ENCODE results near the gene NEDD4L. TPM values are rescaled to one million over a fixed set of nuclear protein-coding genes. Genes with fewer than 3 reads are reported as not detected.
A peak's percentile ranks its signal among the peaks of the same experiment; 100 is the strongest.
"Not testable (repeated sequence)": the region's sequence is repeated elsewhere in the genome, so short reads cannot be mapped to it uniquely, and the experiment has no call there.

Gene NEDD4L
- total RNA-seq, 8 experiments from 2014 or later, result 51.2 to 394 (median 65.0) TPM

GRCh38 chr18:58047556-58047882 lies 3.5 kb downstream of the NEDD4L start:
- ATAC-seq (replicated peaks in 6 of 8), result no peak
- WGBS, 10 experiments, result 85 to 100% (median 93%) methylated on average over 1 to 3 of the region's 3 CpGs; no CpG with 5 or more reads in 3 of the 10 experiments
- peak overlapping the region in 4 of 5 donors; percentile 50 to 87 (median 60) for H3K4me3 ChIP-seq
- H3K27ac ChIP-seq, result no peak overlapping the region
- in situ Hi-C loops (cut with MboI; ENCODE audit: low pct_unique_long_range_greater_than_20kb in 2 of 9, low sequenced_read_pairs in 9 of 9, unreplicated experiment in 9 of 9), result loop anchor here in 5 of 9 experiments (25.0 kb wide), 2 partner anchors 160 to 440 kb away; no protein-coding TSS in a partner anchor
- peaks cover 15% of the 10 kb centered on the region in 2 donors for H3K4me1 ChIP-seq (replicated peaks in 1 of 2)

DNA sequence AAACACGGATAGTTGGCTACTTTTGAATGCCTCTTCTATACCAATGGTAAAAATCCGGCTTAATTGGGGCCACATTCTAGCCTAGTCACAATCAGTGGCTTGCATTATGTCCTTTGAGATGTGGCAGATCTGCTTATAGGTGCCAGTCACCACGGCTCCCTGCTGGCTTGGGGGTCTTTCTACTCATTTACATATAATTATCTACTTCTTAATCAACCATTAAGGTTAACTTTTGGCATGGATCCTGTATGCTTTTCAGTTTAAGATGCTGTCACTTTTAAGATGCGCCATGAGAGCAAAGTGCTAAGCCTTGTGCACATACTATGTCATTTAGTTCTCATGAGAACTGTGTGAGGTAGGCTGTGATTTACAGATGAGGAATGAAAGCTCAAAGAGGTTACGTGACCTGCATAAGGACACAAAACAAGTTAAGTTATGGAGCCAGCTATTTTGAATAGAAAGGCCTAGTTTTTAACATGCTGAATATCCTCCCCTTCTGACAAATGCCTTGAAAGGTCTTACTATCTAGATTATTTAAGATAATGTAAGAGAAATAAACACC lies 4.1 kb downstream of the NEDD4L start:
- in situ Hi-C loops (cut with MboI; ENCODE audit: low pct_unique_long_range_greater_than_20kb in 2 of 9, low sequenced_read_pairs in 9 of 9, unreplicated experiment in 9 of 9), result loop anchor here in 5 of 9 experiments (25.0 kb wide), 2 partner anchors 161 to 439 kb away; no protein-coding TSS in a partner anchor
- 55 to 100% (median 88%) methylated on average over 1 to 4 of the region's 5 CpGs; no CpG with 5 or more reads in 1 of the 10 experiments for WGBS, 10 experiments
- Histone ChIP-seq H3K4me1 (replicated peaks in 1 of 2) (peaks cover 12 to 15% of the 10 kb centered on the region in 2 donors), H3K4me3 (no peak overlapping the region), H3K27ac (no peak overlapping the region)
- ATAC-seq (replicated peaks in 6 of 8), result no peak

- no peak overlapping the region for H3K27ac ChIP-seq
- H3K4me3 ChIP-seq, result no peak overlapping the region
Measured at GRCh38 chr18:58049000-58049688, 5.1 kb downstream of the NEDD4L start.

GRCh38 chr18:58050963-58051362 lies 6.9 kb downstream of the NEDD4L start:
- H3K27ac ChIP-seq; ATAC-seq (replicated peaks in 6 of 8); in situ Hi-C loops (cut with MboI; ENCODE audit: low pct_unique_long_range_greater_than_20kb in 2 of 9, low sequenced_read_pairs in 9 of 9, unreplicated experiment in 9 of 9); H3K4me3 ChIP-seq: not testable (repeated sequence)
- WGBS, 10 experiments, result 51 to 100% (median 88%) methylated on average over 1 to 2 of the region's 3 CpGs; no CpG with 5 or more reads in 6 of the 10 experiments
- peaks cover 22 to 23% of the 10 kb centered on the region in 2 donors for H3K4me1 ChIP-seq (replicated peaks in 1 of 2)

More at GRCh38 chr18:58049000-58049688, 5.1 kb downstream of the NEDD4L start:
- H3K4me1 ChIP-seq (replicated peaks in 1 of 2), result peaks cover 14 to 16% of the 10 kb centered on the region in 2 donors
- ATAC-seq (replicated peaks in 6 of 8), result no peak
- in situ Hi-C loops (cut with MboI; ENCODE audit: low pct_unique_long_range_greater_than_20kb in 2 of 9, low sequenced_read_pairs in 9 of 9, unreplicated experiment in 9 of 9), result loop anchor here in 5 of 9 experiments (25.0 kb wide), 2 partner anchors 162 to 438 kb away; no protein-coding TSS in a partner anchor
- WGBS, 10 experiments, result 53 to 100% (median 81%) methylated on average over 2 to 6 of the region's 6 CpGs; no CpG with 5 or more reads in 1 of the 10 experiments

GRCh38 chr18:58051765-58052460 lies 7.9 kb downstream of the NEDD4L start:
- peak in 4 of 8 experiments; percentile 22 to 85 (median 69) for ATAC-seq (replicated peaks in 6 of 8)
- Histone ChIP-seq H3K27ac (no peak overlapping the region), H3K4me3 (no peak overlapping the region), H3K4me1 (replicated peaks in 1 of 2) (peaks cover 17 to 23% of the 10 kb centered on the region in 2 donors)
- 0 to 89% (median 56%) methylated on average over 1 to 4 of the region's 4 CpGs; no CpG with 5 or more reads in 1 of the 10 experiments for WGBS, 10 experiments
- in situ Hi-C loops (cut with MboI; ENCODE audit: low pct_unique_long_range_greater_than_20kb in 2 of 9, low sequenced_read_pairs in 9 of 9, unreplicated experiment in 9 of 9), result no loop called here

DNA sequence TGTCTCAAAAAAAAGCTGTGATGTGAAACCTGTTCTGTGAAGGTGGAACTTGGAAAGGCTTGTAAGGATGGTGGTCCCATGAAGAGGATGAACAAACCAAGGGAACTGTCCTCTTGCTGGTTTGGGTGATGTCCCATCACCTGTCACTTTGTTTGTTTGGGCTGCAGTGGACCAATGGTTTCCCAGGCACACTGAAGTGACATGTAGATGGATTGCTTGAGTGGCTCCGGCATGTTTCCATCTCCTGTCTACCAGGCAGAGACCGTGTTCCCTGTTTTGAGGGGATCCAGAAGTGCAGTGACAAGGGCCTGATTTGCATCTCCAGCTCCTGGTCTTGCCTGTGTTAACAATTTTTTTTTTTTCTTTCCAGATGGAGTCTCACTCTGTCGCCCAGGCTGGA lies 8.9 kb downstream of the NEDD4L start:
- Histone ChIP-seq H3K27ac (no peak overlapping the region), H3K4me3 (no peak overlapping the region), H3K4me1 (replicated peaks in 1 of 2) (peaks cover 10 to 19% of the 10 kb centered on the region in 2 donors)
- in situ Hi-C loops (cut with MboI; ENCODE audit: low pct_unique_long_range_greater_than_20kb in 2 of 9, low sequenced_read_pairs in 9 of 9, unreplicated experiment in 9 of 9), result no loop called here
- no peak for ATAC-seq (replicated peaks in 6 of 8)
- WGBS, 10 experiments, result 80 to 100% (median 94%) methylated on average over 1 to 3 of the region's 3 CpGs; no CpG with 5 or more reads in 6 of the 10 experiments

DNA sequence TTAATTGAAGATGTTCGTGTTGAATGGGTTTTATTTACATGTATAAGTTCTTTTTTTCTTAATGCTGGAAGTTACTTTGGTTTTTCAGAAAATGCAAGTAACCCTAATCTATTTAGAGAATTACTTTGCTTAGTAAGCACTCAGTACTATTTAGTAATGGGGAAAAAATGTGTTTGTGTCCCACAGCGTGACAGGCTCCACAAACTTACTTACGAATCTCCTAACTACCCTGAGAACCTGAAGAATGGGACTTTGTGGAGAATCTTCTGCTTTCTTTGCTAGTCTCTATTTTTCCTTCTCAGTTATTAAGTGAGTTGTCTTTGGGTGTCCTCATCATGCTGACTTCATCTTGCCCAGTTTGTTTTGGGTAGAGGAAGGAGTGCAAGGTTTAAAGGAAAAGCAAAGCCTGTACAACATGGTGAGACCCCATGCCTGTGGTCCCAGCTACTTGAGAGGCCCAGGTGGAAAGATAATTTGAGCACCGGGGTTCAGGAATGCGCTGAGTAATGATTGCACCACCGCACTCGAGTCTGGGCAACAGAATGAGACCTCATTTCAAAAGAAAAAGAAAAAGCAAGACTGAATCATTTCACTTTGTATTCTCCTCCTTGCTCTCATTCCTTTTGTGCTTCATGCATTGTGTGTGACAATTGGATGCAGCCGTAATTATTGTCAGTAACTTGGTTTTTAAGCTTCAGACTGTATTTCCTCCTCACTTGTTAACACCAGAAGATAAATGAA lies 10.2 kb downstream of the NEDD4L start:
- H3K27ac ChIP-seq, result no peak overlapping the region
- in situ Hi-C loops (cut with MboI; ENCODE audit: low pct_unique_long_range_greater_than_20kb in 2 of 9, low sequenced_read_pairs in 9 of 9, unreplicated experiment in 9 of 9), result no loop called here
- no peak overlapping the region for H3K4me3 ChIP-seq
- peak in 5 of 8 experiments; percentile 49 to 84 (median 65) for ATAC-seq (replicated peaks in 6 of 8)
- WGBS, 10 experiments, result 23 to 100% (median 57%) methylated on average over 1 to 8 of the region's 8 CpGs
- peaks cover 12 to 13% of the 10 kb centered on the region in 2 donors for H3K4me1 ChIP-seq (replicated peaks in 1 of 2)

DNA sequence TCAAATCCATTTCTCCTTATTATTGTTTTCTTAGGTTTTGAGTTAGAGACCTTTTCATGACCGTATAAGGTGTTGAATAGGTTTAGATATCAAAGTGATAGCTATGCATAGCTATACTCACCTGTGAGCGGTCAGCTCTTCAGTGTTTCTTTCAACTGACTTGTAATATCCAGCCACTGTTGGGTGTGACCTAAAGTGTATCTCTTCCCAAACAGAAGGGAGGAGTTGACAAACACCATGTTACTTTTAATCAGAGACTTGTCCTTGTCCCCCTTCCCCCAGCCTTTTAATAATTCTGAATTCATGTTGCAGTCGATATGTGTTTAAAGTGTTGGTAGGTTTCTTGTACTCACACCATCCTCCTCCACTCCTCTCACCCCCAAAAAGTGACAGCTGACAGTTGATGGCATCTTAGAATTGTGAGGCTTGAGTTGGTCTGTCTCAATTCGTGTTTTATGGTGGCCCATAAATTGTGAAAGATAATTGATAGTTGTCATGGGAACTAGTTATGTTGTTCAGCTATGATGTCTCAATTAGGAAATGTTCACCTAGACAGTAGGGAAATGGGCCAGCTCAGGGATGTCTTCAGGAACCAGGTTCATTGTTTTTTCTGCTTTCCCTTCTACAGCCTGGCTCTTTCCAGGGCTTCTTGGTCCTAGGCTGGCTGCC lies 12.0 kb downstream of the NEDD4L start:
- WGBS, 10 experiments, result 66 to 100% (median 100%) methylated on average over 1 to 4 of the region's 4 CpGs; no CpG with 5 or more reads in 3 of the 10 experiments
- H3K4me1 ChIP-seq (replicated peaks in 1 of 2), result peaks cover 12 to 13% of the 10 kb centered on the region in 2 donors
- ATAC-seq (replicated peaks in 6 of 8), result no peak
- no peak overlapping the region for H3K27ac ChIP-seq
- H3K4me3 ChIP-seq, result no peak overlapping the region
- in situ Hi-C loops (cut with MboI; ENCODE audit: low pct_unique_long_range_greater_than_20kb in 2 of 9, low sequenced_read_pairs in 9 of 9, unreplicated experiment in 9 of 9), result no loop called here

GRCh38 chr18:58056852-58057251 lies 12.8 kb downstream of the NEDD4L start:
- in situ Hi-C loops (cut with MboI; ENCODE audit: low pct_unique_long_range_greater_than_20kb in 2 of 9, low sequenced_read_pairs in 9 of 9, unreplicated experiment in 9 of 9), result no loop called here
- WGBS, 10 experiments, result 63 to 100% (median 92%) methylated on average over 2 to 4 of the region's 5 CpGs; no CpG with 5 or more reads in 1 of the 10 experiments
- Histone ChIP-seq H3K4me3 (no peak overlapping the region), H3K27ac (no peak overlapping the region), H3K4me1 (replicated peaks in 1 of 2) (peaks cover 12 to 13% of the 10 kb centered on the region in 2 donors)
- no peak for ATAC-seq (replicated peaks in 6 of 8)

DNA sequence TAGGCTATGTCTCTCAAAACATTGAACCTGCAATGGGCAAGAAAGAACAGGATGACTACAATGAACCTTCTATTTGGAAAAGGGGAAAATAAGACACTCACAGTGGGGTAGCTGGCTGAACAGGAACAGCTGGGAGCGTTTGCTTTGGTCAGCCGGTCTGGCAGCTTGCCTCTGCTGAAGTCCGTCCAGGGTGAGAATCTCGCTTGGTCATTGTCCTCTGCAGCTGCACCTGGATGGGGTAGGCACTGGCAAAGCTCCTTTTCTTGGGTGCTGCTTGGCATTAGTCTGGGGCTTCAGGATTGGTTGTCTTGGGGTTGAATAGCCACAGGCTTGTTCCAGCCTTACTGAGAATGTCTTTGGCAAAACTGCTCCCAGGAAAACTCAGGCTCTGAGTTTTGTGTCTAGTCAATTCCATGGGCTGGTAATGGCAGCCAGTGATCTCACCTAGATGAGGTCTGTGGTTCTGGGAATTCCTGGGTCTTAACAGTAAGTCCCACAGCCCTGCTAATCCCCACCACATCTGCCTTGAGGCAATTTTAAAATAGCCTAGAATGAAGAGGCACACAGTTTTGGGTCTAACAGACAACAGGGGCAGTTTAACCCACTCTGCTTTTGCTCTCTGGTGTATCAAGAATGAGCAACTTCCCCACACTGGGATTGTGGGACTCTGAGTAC lies 13.4 kb downstream of the NEDD4L start:
- ATAC-seq (replicated peaks in 6 of 8), result no peak
- H3K4me3 ChIP-seq, result no peak overlapping the region
- H3K27ac ChIP-seq, result no peak overlapping the region
- in situ Hi-C loops (cut with MboI; ENCODE audit: low pct_unique_long_range_greater_than_20kb in 2 of 9, low sequenced_read_pairs in 9 of 9, unreplicated experiment in 9 of 9), result no loop called here
- WGBS, 10 experiments, result 88 to 100% (median 94%) methylated on average over 2 to 4 of the region's 4 CpGs; no CpG with 5 or more reads in 6 of the 10 experiments
- peaks cover 12 to 13% of the 10 kb centered on the region in 2 donors for H3K4me1 ChIP-seq (replicated peaks in 1 of 2)

DNA sequence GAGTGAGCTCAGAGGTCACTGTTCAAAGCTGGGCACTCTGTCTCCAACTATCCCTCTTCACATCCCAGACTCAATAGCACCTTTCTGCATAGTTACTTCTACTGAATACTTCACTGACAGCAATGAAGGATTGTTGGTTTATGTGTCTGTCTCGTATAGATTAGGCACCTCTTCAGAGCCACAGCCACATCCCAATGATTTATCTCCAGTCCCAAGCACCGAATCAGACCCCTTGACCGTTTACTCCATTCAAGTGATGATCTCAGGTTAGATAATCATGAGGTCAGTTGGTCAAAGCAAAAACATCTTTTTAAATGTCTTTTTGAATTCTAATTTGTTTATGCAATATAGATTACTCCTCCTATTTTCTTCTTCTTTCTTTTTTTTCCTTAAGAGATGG lies 14.7 kb downstream of the NEDD4L start:
- Histone ChIP-seq H3K27ac (no peak overlapping the region), H3K4me3 (no peak overlapping the region), H3K4me1 (replicated peaks in 1 of 2) (peaks cover 12 to 13% of the 10 kb centered on the region in 2 donors)
- in situ Hi-C loops (cut with MboI; ENCODE audit: low pct_unique_long_range_greater_than_20kb in 2 of 9, low sequenced_read_pairs in 9 of 9, unreplicated experiment in 9 of 9), result no loop called here
- peak in 3 of 8 experiments; percentile 12 to 79 (median 70) for ATAC-seq (replicated peaks in 6 of 8)
- 0 to 40% (median 14%) methylated on average over 1 to 3 of the region's 3 CpGs; no CpG with 5 or more reads in 2 of the 10 experiments for WGBS, 10 experiments
